ENCODE measurements around the gene CDCP1. TPM values are rescaled to one million over a fixed set of nuclear protein-coding genes. Genes with fewer than 3 reads are reported as not detected.

Gene CDCP1
- total and polyA plus RNA-seq, 4 donors: 1.6 to 20.7 (median 4.2) TPM

GRCh38 chr3:45131201-45131600, 15.0 kb downstream of the CDCP1 start:
- Histone ChIP-seq H3K9ac (ENCODE audit: insufficient read depth in 1 of 2, low read length in 2 of 2) (no peak overlapping the region), H3K9me3 (ENCODE audit: control insufficient read depth in 4 of 4, insufficient read depth in 3 of 4, low read length in 3 of 4) (no peaks in the 10 kb centered on the region), H3K27me3 (ENCODE audit: control insufficient read depth in 3 of 3, insufficient read depth in 3 of 3, low read length in 2 of 3) (no peaks in the 10 kb centered on the region), H3K36me3 (ENCODE audit: control insufficient read depth in 4 of 4, insufficient read depth in 4 of 4, low read length in 4 of 4) (no peaks in the 10 kb centered on the region), H3K4me3 (no peak overlapping the region), H3K27ac (ENCODE audit: low read depth in 1 of 2, low read length in 1 of 2) (no peak overlapping the region), H3K4me1 (ENCODE audit: control insufficient read depth in 5 of 5, insufficient read depth in 5 of 5, low read length in 5 of 5) (peaks cover 0 to 2% (median 0%) of the 10 kb centered on the region in 5 donors)
- DNase-seq: no peak
- TF ChIP-seq CTCF (IDR thresholded peaks at IDR 0.05; ENCODE audit: control extremely low read depth, extremely low read depth): no peak
- WGBS, 2 donors: 78 to 85% methylated on average over 2 of the region's 2 CpGs
- ATAC-seq (ENCODE audit: insufficient read depth, low FRiP score): no peak

GRCh38 chr3:45130476-45130875, 15.7 kb downstream of the CDCP1 start:
- no peak for DNase-seq
- no peak overlapping the region for H3K27ac ChIP-seq (ENCODE audit: low read depth in 1 of 2, low read length in 1 of 2)
- no peak overlapping the region for H3K4me3 ChIP-seq
- H3K27me3 ChIP-seq (ENCODE audit: control insufficient read depth in 3 of 3, insufficient read depth in 3 of 3, low read length in 2 of 3): no peaks in the 10 kb centered on the region
- no peak for TF ChIP-seq CTCF (IDR thresholded peaks at IDR 0.05; ENCODE audit: control extremely low read depth, extremely low read depth)
- H3K4me1 ChIP-seq (ENCODE audit: control insufficient read depth in 5 of 5, insufficient read depth in 5 of 5, low read length in 5 of 5): peaks cover 0 to 2% (median 0%) of the 10 kb centered on the region in 5 donors
- ATAC-seq (ENCODE audit: insufficient read depth, low FRiP score): no peak
- H3K9me3 ChIP-seq (ENCODE audit: control insufficient read depth in 4 of 4, insufficient read depth in 3 of 4, low read length in 3 of 4): no peaks in the 10 kb centered on the region
- WGBS, 2 donors: 80 to 90% methylated on average over 3 of the region's 3 CpGs
- no peaks in the 10 kb centered on the region for H3K36me3 ChIP-seq (ENCODE audit: control insufficient read depth in 4 of 4, insufficient read depth in 4 of 4, low read length in 4 of 4)
- no peak overlapping the region for H3K9ac ChIP-seq (ENCODE audit: insufficient read depth in 1 of 2, low read length in 2 of 2)

GRCh38 chr3:45128950-45129349, 17.2 kb downstream of the CDCP1 start:
- TF ChIP-seq CTCF (IDR thresholded peaks at IDR 0.05; ENCODE audit: control extremely low read depth, extremely low read depth): no peak
- no peaks in the 10 kb centered on the region for H3K27me3 ChIP-seq (ENCODE audit: control insufficient read depth in 3 of 3, insufficient read depth in 3 of 3, low read length in 2 of 3)

More at GRCh38 chr3:45128950-45129349, 17.2 kb downstream of the CDCP1 start:
- DNase-seq: no peak
- no peaks in the 10 kb centered on the region for H3K9me3 ChIP-seq (ENCODE audit: control insufficient read depth in 4 of 4, insufficient read depth in 3 of 4, low read length in 3 of 4)
- no peaks in the 10 kb centered on the region for H3K36me3 ChIP-seq (ENCODE audit: control insufficient read depth in 4 of 4, insufficient read depth in 4 of 4, low read length in 4 of 4)
- H3K9ac ChIP-seq (ENCODE audit: insufficient read depth in 1 of 2, low read length in 2 of 2): no peak overlapping the region
- WGBS, 2 donors: 90 to 93% methylated on average over 4 of the region's 4 CpGs
- peaks cover 0 to 7% (median 0%) of the 10 kb centered on the region in 5 donors for H3K4me1 ChIP-seq (ENCODE audit: control insufficient read depth in 5 of 5, insufficient read depth in 5 of 5, low read length in 5 of 5)
- ATAC-seq (ENCODE audit: insufficient read depth, low FRiP score): no peak
- H3K4me3 ChIP-seq: no peak overlapping the region
- no peak overlapping the region for H3K27ac ChIP-seq (ENCODE audit: low read depth in 1 of 2, low read length in 1 of 2)

Measured in lung (tissue), 12 donors.